Choroid plexus epithelial cell (primary cell): Measurements from ENCODE around the gene GAS5.
"Not testable (repeated sequence)": the region's sequence is repeated elsewhere in the genome, so short reads cannot be mapped to it uniquely, and the experiment has no call there.

ENCODE experiments used
- DNase-seq: peaks from one replicate; pipeline ENCODE4 v3.0.0-alpha.2; 2010; ENCODE audit warnings: low read depth
- H3K4me3 ChIP-seq: 2 replicates; pipeline ENCODE4 v1.5.1; 2011; ENCODE audit warnings: low read depth, mild to moderate bottlenecking, control low read depth, low read length, moderate library complexity
- CTCF ChIP-seq: conservative IDR thresholded peaks from 2 replicates; pipeline ENCODE4 v1.5.1; 2011; ENCODE audit warnings: low read depth, mild to moderate bottlenecking, control low read depth, inconsistent platforms, low read length, moderate library complexity

Gene GAS5

GRCh38 chr1:173865468-173866164 is 2.2 kb downstream of the GAS5 start:
- no peak for TF ChIP-seq CTCF
- H3K4me3 ChIP-seq: peak overlapping the region; percentile 87
- DNase-seq: no peak

GRCh38 chr1:173864179-173864867 is 3.5 kb downstream of the GAS5 start:
- DNase-seq: no peak
- peak overlapping the region; percentile 31 for H3K4me3 ChIP-seq
- TF ChIP-seq CTCF: no peak

- no peak for DNase-seq
- no peak for TF ChIP-seq CTCF
- H3K4me3 ChIP-seq: no peak overlapping the region
These were observed 4.3 kb downstream of the GAS5 start for GRCh38 chr1:173863224-173864161.

- no peak for DNase-seq
- TF ChIP-seq CTCF: no peak
- H3K4me3 ChIP-seq: no peak overlapping the region
These were observed 5.0 kb downstream of the GAS5 start for GRCh38 chr1:173862769-173863223.

- not testable (repeated sequence) for H3K4me3 ChIP-seq, DNase-seq
These were observed 5.5 kb downstream of the GAS5 start for GRCh38 chr1:173862146-173862768.

- TF ChIP-seq CTCF: no peak
- H3K4me3 ChIP-seq: no peak overlapping the region
- no peak for DNase-seq
These were observed 6.1 kb downstream of the GAS5 start for GRCh38 chr1:173861731-173862145.

- H3K4me3 ChIP-seq: no peak overlapping the region
- DNase-seq: no peak
- no peak for TF ChIP-seq CTCF
These were observed 7.7 kb downstream of the GAS5 start for GRCh38 chr1:173860065-173860464.

GRCh38 chr1:173859547-173859946 is 8.2 kb downstream of the GAS5 start:
- H3K4me3 ChIP-seq, DNase-seq: not testable (repeated sequence)
